Keratinocyte (primary cell): Measurements from ENCODE around the gene ATXN7L1. TPM values are rescaled to one million over a fixed set of nuclear protein-coding genes. Genes with fewer than 3 reads are reported as not detected.

Experiments used
- DNase-seq: peaks from one replicate; pipeline ENCODE4 v3.0.0-alpha.2; 2011; ENCODE audit warnings: low read depth, missing footprints, low spot score
- FAIRE-seq: peaks from 2 replicates; lab custom pipeline; 2011; peaks lifted over from hg19 to GRCh38; lab: Jason Lieb, UNC
- H2AFZ ChIP-seq: 2 replicates; pipeline ENCODE4 v1.6.0; 2012; ENCODE audit warnings: low read length, control low read depth, inconsistent platforms; ENCODE audit not compliant: control insufficient read depth
- H3K27ac ChIP-seq: 2 replicates; pipeline ENCODE4 v1.5.1; 2011; ENCODE audit warnings: low read length; ENCODE audit not compliant: control insufficient read depth, insufficient read depth
- H3K27me3 ChIP-seq: 3 replicates; pipeline ENCODE4 v1.6.0; 2011; ENCODE audit warnings: low read length; ENCODE audit not compliant: control insufficient read depth, insufficient read depth; ENCODE audit errors: extremely low read depth
- H3K36me3 ChIP-seq, 2 experiments: 2 replicates in 1 of 2; 3 replicates in 1 of 2; pipeline ENCODE4 v1.5.1; 2011; ENCODE audit warnings: low read length in 2 of 2, mild to moderate bottlenecking in 1 of 2; ENCODE audit not compliant: control insufficient read depth in 2 of 2, insufficient read depth in 2 of 2; ENCODE audit errors: extremely low read depth in 1 of 2
- H3K4me1 ChIP-seq: 3 replicates; pipeline ENCODE4 v1.5.1; 2011; ENCODE audit warnings: low read length; ENCODE audit not compliant: control insufficient read depth, insufficient read depth; ENCODE audit errors: extremely low read depth
- H3K4me2 ChIP-seq: 3 replicates; pipeline ENCODE4 v1.6.0; 2011; ENCODE audit warnings: low read depth, low read length; ENCODE audit not compliant: control insufficient read depth, insufficient read depth; ENCODE audit errors: extremely low read depth
- H3K4me3 ChIP-seq, 3 experiments: fragments of 200-600 bp in 1 of 3; sonication (generic) in 1 of 3; 2 replicates in 2 of 3; 3 replicates in 1 of 3; pipeline ENCODE4 v1.5.1; 2011 to 2016; ENCODE audit warnings: low read length in 3 of 3, mild to moderate bottlenecking in 3 of 3, control low read depth in 2 of 3, inconsistent platforms in 1 of 3, low read depth in 1 of 3, mixed read lengths in 1 of 3, mixed run types in 1 of 3, moderate library complexity in 1 of 3; ENCODE audit not compliant: control insufficient read depth in 2 of 3, insufficient read depth in 2 of 3; ENCODE audit errors: extremely low read depth in 1 of 3
- H3K79me2 ChIP-seq: 2 replicates; pipeline ENCODE4 v1.6.0; 2012; ENCODE audit warnings: low read length; ENCODE audit not compliant: control insufficient read depth, insufficient read depth
- H3K9ac ChIP-seq: 3 replicates; pipeline ENCODE4 v1.6.0; 2011; ENCODE audit warnings: low read length; ENCODE audit not compliant: control insufficient read depth, insufficient read depth; ENCODE audit errors: extremely low read depth
- H3K9me1 ChIP-seq: 3 replicates; pipeline ENCODE4 v1.6.0; 2011; ENCODE audit warnings: low read length; ENCODE audit not compliant: control insufficient read depth, insufficient read depth; ENCODE audit errors: extremely low read depth
- H3K9me3 ChIP-seq: 2 replicates; pipeline ENCODE4 v1.5.1; 2012; ENCODE audit warnings: low read depth, low read length; ENCODE audit not compliant: control insufficient read depth
- H4K20me1 ChIP-seq: 3 replicates; pipeline ENCODE4 v1.6.0; 2011; ENCODE audit warnings: low read length; ENCODE audit not compliant: control insufficient read depth, insufficient read depth; ENCODE audit errors: extremely low read depth
- CTCF ChIP-seq, 3 experiments: IDR thresholded peaks in 1 of 3; conservative IDR thresholded peaks in 1 of 3; optimal IDR thresholded peaks in 1 of 3; 2 replicates in 2 of 3; 3 replicates in 1 of 3; pipeline versions ENCODE3 to v1.5.1; 2011; ENCODE audit warnings: low read length in 3 of 3, mild to moderate bottlenecking in 3 of 3, moderate library complexity in 2 of 3, control low read depth in 1 of 3, inconsistent platforms in 1 of 3; ENCODE audit not compliant: insufficient read depth in 2 of 3; ENCODE audit errors: extremely low read depth in 1 of 3
- EZH2 ChIP-seq: IDR thresholded peaks from one replicate; pipeline ENCODE4 v1.6.1; 2012; ENCODE audit warnings: inconsistent platforms, mild to moderate bottlenecking, low read length, moderate library complexity
- dilution Hi-C: fragments of 300-500 bp; cut with MboI; formaldehyde crosslinking; loops from one replicate; pipeline ENCODE4 v1.7.0; 2020; ENCODE audit warnings: low sequenced_read_pairs; ENCODE audit not compliant: extremely low pct_ligation_motif_present
- polyA plus RNA-seq, 5 experiments: library from polyadenylated mRNA; depleted of rRNA in 3 of 5; stranded (reverse) in 3 of 5; stranded (forward) in 1 of 5; unstranded in 1 of 5; fragments of >200 nt; gene quantifications; 1 replicate in 1 of 5; 2 replicates in 3 of 5; 3 replicates in 1 of 5; pipeline versions ENCODE4 v1.2.1 to v1.2.3, GENCODE V29; 2011 to 2012; ENCODE audit warnings: missing spikeins in 2 of 5, low read depth in 1 of 5, low replicate concordance in 1 of 5

Gene ATXN7L1
- polyA plus RNA-seq, 1 donor (not counting 4 experiments of a cell fraction or from before 2014, with no cell fraction given) = 4.8 TPM

GRCh38 chr7:105650382-105650970 is 225.9 kb downstream of the ATXN7L1 start:
- DNase-seq (no peak), FAIRE-seq (no peak)
- no peaks in the 10 kb centered on the region for H3K27me3 ChIP-seq
- H2AFZ ChIP-seq = no peak overlapping the region
- H3K9ac ChIP-seq = no peak overlapping the region
- H3K27ac ChIP-seq = no peak overlapping the region
- no peaks in the 10 kb centered on the region for H3K36me3 ChIP-seq
- no peak overlapping the region for H3K4me3 ChIP-seq
- TF ChIP-seq CTCF (optimal IDR thresholded peaks at IDR 0.05 in 1 of 3, IDR thresholded peaks at IDR 0.05 in 1 of 3, conservative IDR thresholded peaks at IDR 0.05 in 1 of 3; ENCODE audit: extremely low read depth in 1 of 3, insufficient read depth in 2 of 3, low read length in 3 of 3) = no peak
- no peak overlapping the region for H3K4me2 ChIP-seq
- H3K4me1 ChIP-seq = no peaks in the 10 kb centered on the region
- no peaks in the 10 kb centered on the region for H3K79me2 ChIP-seq
- peaks cover 2% of the 10 kb centered on the region for H4K20me1 ChIP-seq
- H3K9me3 ChIP-seq = no peaks in the 10 kb centered on the region
- H3K9me1 ChIP-seq = no peaks in the 10 kb centered on the region
- dilution Hi-C loops = no loop called here

DNA sequence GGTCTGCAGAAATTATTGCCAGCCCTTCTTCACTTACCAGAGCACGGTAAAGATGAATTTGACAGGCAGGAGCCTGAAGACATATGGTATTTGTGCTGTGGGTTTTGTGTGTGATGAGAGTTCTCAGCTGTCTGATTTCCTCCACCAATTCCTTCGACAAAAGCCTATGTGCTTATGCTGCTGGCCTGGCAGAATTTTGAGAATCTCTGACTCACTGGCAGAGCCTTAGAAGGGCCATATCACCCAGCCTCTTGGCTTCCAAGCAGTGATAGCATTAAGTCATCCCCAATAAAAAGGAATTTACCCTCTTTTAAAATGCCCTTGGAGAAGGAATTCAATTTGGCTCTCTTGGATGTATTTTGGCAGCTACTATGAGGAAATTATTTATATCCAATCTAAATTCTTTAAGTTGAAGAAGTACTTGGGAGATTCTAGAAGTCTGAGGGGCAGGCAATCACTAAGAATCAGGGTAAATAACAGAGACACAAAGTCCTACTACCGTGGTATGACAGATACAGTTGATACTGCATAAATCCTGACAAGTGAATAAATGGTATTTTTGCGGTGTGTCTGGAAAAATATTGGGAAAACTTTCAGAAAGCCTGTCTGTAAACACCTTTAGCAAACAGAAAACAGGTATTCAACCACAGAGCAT is 226.5 kb downstream of the ATXN7L1 start:
- no peak overlapping the region for H3K9ac ChIP-seq
- H3K36me3 ChIP-seq = no peaks in the 10 kb centered on the region
- H3K4me1 ChIP-seq = no peaks in the 10 kb centered on the region
- no peak overlapping the region for H3K4me3 ChIP-seq
- no peak overlapping the region for H3K27ac ChIP-seq
- FAIRE-seq (no peak), DNase-seq (no peak)
- no peaks in the 10 kb centered on the region for H3K9me1 ChIP-seq
- H4K20me1 ChIP-seq = peaks cover 2% of the 10 kb centered on the region
- TF ChIP-seq EZH2 = no peak
- TF ChIP-seq CTCF (optimal IDR thresholded peaks at IDR 0.05 in 1 of 3, IDR thresholded peaks at IDR 0.05 in 1 of 3, conservative IDR thresholded peaks at IDR 0.05 in 1 of 3; ENCODE audit: extremely low read depth in 1 of 3, insufficient read depth in 2 of 3, low read length in 3 of 3) = no peak
- H3K9me3 ChIP-seq = no peaks in the 10 kb centered on the region
- no peak overlapping the region for H3K4me2 ChIP-seq
- H3K79me2 ChIP-seq = no peaks in the 10 kb centered on the region
- no peaks in the 10 kb centered on the region for H3K27me3 ChIP-seq
- H2AFZ ChIP-seq = no peak overlapping the region
- dilution Hi-C loops = no loop called here
